K562 (cell line): ENCODE data around the gene DEK. TPM values are rescaled to one million over a fixed set of nuclear protein-coding genes. Genes with fewer than 3 reads are reported as not detected.

ENCODE experiments used
- ATAC-seq: fragments of 200-7000 bp; cut with Tn5 transposase; 3 replicates; pipeline ENCODE4 v1.9.1; 2020; ENCODE audit warnings: moderate library complexity
- BruUV-seq: library from RNA; stranded (reverse); fragments of 400-500 nt; replicated peaks from 2 replicates; lab custom pipeline; 2021; lab: Mats Ljungman, UMichigan
- CTCF ChIA-PET: fragments of 300-600 bp; formaldehyde crosslinking; extraction: SDS; loops from one replicate; lab custom pipeline; 2021; ENCODE audit warnings: low intra/inter-chr PET ratio; lab: Yijun Ruan, JAX
- POLR2A ChIA-PET: fragments of 300-600, 350-650 bp; sonication (Branson Sonifier 250); formaldehyde crosslinking; extraction: SDS; loops from one replicate; lab custom pipeline; 2021; ENCODE audit warnings: antibody characterized with exemption, inconsistent platforms; lab: Yijun Ruan, JAX
- DNase-seq, 4 experiments: peaks; one replicate each; pipeline versions ENCODE4 v3.0.0 to v3.0.0-alpha.2; 2011 to 2018; ENCODE audit warnings: low spot score in 3 of 4, mixed read lengths in 3 of 4; ENCODE audit errors: extremely low read depth in 1 of 4
- FAIRE-seq: peaks from 2 replicates; lab custom pipeline; 2011; peaks lifted over from hg19 to GRCh38; lab: Jason Lieb, UNC
- H2AFZ ChIP-seq: 2 replicates; pipeline ENCODE4 v1.6.0; 2011; ENCODE audit warnings: low read depth, low read length, control low read depth, inconsistent platforms
- H3K27ac ChIP-seq: fragments of 200-600 bp; 3 replicates; pipeline ENCODE4 v1.8.0; 2011; ENCODE audit warnings: low read depth, mild to moderate bottlenecking, control low read depth, inconsistent platforms, low read length, moderate library complexity, mixed read lengths; ENCODE audit errors: extremely low read depth
- H3K27me3 ChIP-seq, 2 experiments: fragments of 300-600 bp in 1 of 2; 2 replicates in 1 of 2; 3 replicates in 1 of 2; pipeline versions ENCODE4 v1.6.0 to v1.8.0; 2011; ENCODE audit warnings: inconsistent platforms in 2 of 2, low read length in 2 of 2, mild to moderate bottlenecking in 1 of 2, mixed read lengths in 1 of 2, moderate library complexity in 1 of 2; ENCODE audit not compliant: control insufficient read depth in 2 of 2, insufficient read depth in 2 of 2
- H3K36me3 ChIP-seq: fragments of 300-600 bp; 3 replicates; pipeline ENCODE4 v1.8.0; 2011; ENCODE audit warnings: mild to moderate bottlenecking, low read length, inconsistent platforms; ENCODE audit not compliant: control insufficient read depth, insufficient read depth
- H3K4me1 ChIP-seq, 2 experiments: fragments of 200-600 bp in 1 of 2; replicated peaks in 1 of 2; 2 replicates in 1 of 2; 3 replicates in 1 of 2; pipeline versions ENCODE4 v1.5.1 to v1.8.0; 2011; ENCODE audit warnings: inconsistent platforms in 2 of 2, low read length in 2 of 2, mild to moderate bottlenecking in 1 of 2, mixed read lengths in 1 of 2, moderate library complexity in 1 of 2; ENCODE audit not compliant: control insufficient read depth in 2 of 2, insufficient read depth in 2 of 2
- H3K4me2 ChIP-seq: 2 replicates; pipeline ENCODE4 v1.6.1; 2011; ENCODE audit warnings: low read length, control low read depth, inconsistent platforms, mixed read lengths; ENCODE audit not compliant: insufficient read depth
- H3K4me3 ChIP-seq: fragments of 200-600 bp; sonication (generic), shearing (Covaris generic); 2 replicates; pipeline ENCODE4 v1.5.1; 2016; ENCODE audit warnings: control low read depth, inconsistent platforms
- H3K79me2 ChIP-seq: fragments of 200-600 bp; 3 replicates; pipeline ENCODE4 v1.8.0; 2011; ENCODE audit warnings: low read length, inconsistent platforms; ENCODE audit not compliant: control insufficient read depth, insufficient read depth
- H3K9ac ChIP-seq, 2 experiments: 2 replicates each; pipeline versions ENCODE4 v1.6.0 to v1.6.1; 2011; ENCODE audit warnings: low read depth in 2 of 2, low read length in 2 of 2, control low read depth in 1 of 2, inconsistent platforms in 1 of 2, mild to moderate bottlenecking in 1 of 2, mixed read lengths in 1 of 2; ENCODE audit not compliant: insufficient read depth in 1 of 2
- H3K9me1 ChIP-seq: one replicate; pipeline ENCODE4 v1.6.0; 2011; ENCODE audit warnings: inconsistent platforms, mild to moderate bottlenecking, low read length, moderate library complexity; ENCODE audit not compliant: control insufficient read depth, insufficient read depth
- H3K9me3 ChIP-seq: replicated peaks from 2 replicates; pipeline ENCODE4 v1.5.1; 2011; ENCODE audit warnings: low read depth, low read length, inconsistent platforms; ENCODE audit not compliant: control insufficient read depth, insufficient read depth
- H4K20me1 ChIP-seq: replicated peaks from 2 replicates; pipeline ENCODE4 v1.6.1; 2011; ENCODE audit warnings: low read length, inconsistent platforms, mixed read lengths; ENCODE audit not compliant: control insufficient read depth, insufficient read depth
- ZNF707 ChIP-seq: fragments of 250-450 bp; sonication (Bioruptor Pico); conservative IDR thresholded peaks from 2 replicates; pipeline ENCODE4 v1.8.0; 2022; ENCODE audit warnings: inconsistent platforms, mild to moderate bottlenecking, moderate library complexity
- WGBS: fragments of 100-300 bp; shearing (Covaris generic); methylation state at CpG from one replicate; pipeline ENCODE4 v1.1.6; 2016; ENCODE audit warnings: low coverage, mixed read lengths; ENCODE audit not compliant: insufficient coverage; ENCODE audit errors: missing lambda C conversion rate; 5-methylcytosine and 5-hydroxymethylcytosine counted together
- in situ Hi-C: fragments of 300-500 bp; cut with MboI; formaldehyde crosslinking; loops from 4 replicates; pipeline ENCODE4 v1.15.0; 2018; ENCODE audit warnings: inconsistent platforms, mixed read lengths
- intact Hi-C: fragments of 100-400 bp; cut with micrococcal nuclease; formaldehyde crosslinking; loops from 2 replicates; pipeline ENCODE4 v1.14.2; 2022
- polyA plus RNA-seq, 8 experiments: library from polyadenylated mRNA; depleted of rRNA in 4 of 8; stranded (reverse) in 5 of 8; unstranded in 3 of 8; fragments of >200 nt; fragmentation: Nextera tagmentation in 2 of 8; fragmentation: Illumina TruSeq in 1 of 8; extraction: Ambion mirVana in 2 of 8; extraction: Trizol in 1 of 8; gene quantifications; 2 replicates each; pipeline versions ENCODE4 v1.2.1 to v1.2.3, GENCODE V29; 2011 to 2014; ENCODE audit warnings: inconsistent platforms in 1 of 8, missing spikeins in 1 of 8
- total RNA-seq, 7 experiments: library from RNA; depleted of rRNA in 6 of 7; stranded (reverse); fragments of >200 nt in 6 of 7; fragmentation: Illumina TruSeq in 2 of 7; extraction: Trizol in 2 of 7; gene quantifications; 2 replicates each; pipeline versions ENCODE4 v1.2.1 to v1.2.3, GENCODE V29; 2011 to 2021; ENCODE audit warnings: low replicate concordance in 1 of 7
- TF ChIP-seq, protein P1 (sequence below), 2 experiments: fragments of 450-650 bp in 1 of 2; sonication (generic) in 1 of 2; formaldehyde crosslinking in 1 of 2; IDR thresholded peaks in 1 of 2; conservative IDR thresholded peaks in 1 of 2; 2 replicates each; pipeline versions ENCODE4 v1.6.1 to v1.8.1; 2016 to 2023; ENCODE audit warnings: mild to moderate bottlenecking in 2 of 2, moderate library complexity in 2 of 2, inconsistent platforms in 1 of 2, missing genetic modification reagents in 1 of 2
- TF ChIP-seq, protein P2 (sequence below): fragments of 450-650 bp; formaldehyde crosslinking; IDR thresholded peaks from 2 replicates; pipeline ENCODE4 v1.4.0; 2020; ENCODE audit warnings: mild to moderate bottlenecking, moderate library complexity
- TF ChIP-seq, protein P3 (sequence below): fragments of 450-650 bp; formaldehyde crosslinking; conservative IDR thresholded peaks from 2 replicates; pipeline ENCODE4 v1.4.0; 2022; ENCODE audit warnings: mild to moderate bottlenecking, missing genetic modification characterization

The DEK gene
- total and polyA plus RNA-seq, 9 of the 15 experiments (the other 6 are each of a cell fraction or from before 2014, with no cell fraction given), result 82.3 to 338 (median 184) TPM

DNA sequence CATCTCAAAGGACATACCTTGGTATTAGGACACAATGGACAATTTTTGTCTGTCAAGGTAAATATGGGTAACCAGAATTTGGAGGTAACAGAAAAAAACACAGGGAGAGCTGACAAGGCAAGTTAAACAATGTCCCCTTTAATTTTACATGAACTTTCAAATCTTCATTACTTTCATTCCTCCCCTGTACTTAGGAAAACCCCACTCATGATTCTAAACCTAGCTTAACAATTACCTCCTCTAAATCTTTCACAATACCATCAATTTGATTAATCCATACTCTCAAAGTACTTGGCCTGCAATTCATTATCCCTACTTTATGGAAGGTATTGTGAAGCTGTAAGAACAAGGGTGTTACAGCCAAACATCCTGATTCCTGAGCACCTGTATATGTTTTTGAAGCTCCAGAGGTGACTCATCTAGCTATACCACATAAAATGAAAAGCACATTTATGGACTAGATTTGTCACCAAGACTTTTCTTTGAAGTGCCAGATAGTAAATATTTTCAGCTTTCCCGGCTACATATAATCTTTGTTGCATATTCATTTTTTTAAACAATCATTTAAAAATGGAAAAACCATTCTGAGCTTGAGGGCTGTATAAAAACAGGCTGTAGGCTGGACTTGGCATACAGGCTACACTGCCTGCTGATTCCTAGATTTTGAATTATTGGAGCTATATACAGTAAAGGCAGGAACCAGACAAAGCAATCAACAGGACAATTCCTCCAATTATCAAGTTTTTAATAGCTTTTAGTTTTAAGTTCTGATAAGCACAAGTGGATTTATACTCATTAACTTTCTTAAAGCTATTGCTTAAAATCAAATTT is 22.9 kb downstream of the DEK start:
- WGBS, result 86% methylated on average over 1 of the region's 1 CpG
- no peaks in the 10 kb centered on the region for H3K27me3 ChIP-seq
- no peak for FAIRE-seq
- H3K4me3 ChIP-seq, result no peak overlapping the region
- in situ Hi-C loops, result no loop called here
- no peaks in the 10 kb centered on the region for H3K9me3 ChIP-seq
- H3K9ac ChIP-seq, result no peak overlapping the region
- no peaks in the 10 kb centered on the region for H3K9me1 ChIP-seq
- no peak for ATAC-seq
- intact Hi-C loops, result no loop called here
- no peak overlapping the region for H3K4me2 ChIP-seq
- POLR2A ChIA-PET, result interaction anchor here (0.8 to 1.8 kb wide), 7 partner anchors 9 to 27 kb away, joined by 3 to 29 read pairs (median 4); partner anchors contain the start of gene DEK
- H2AFZ ChIP-seq, result no peak overlapping the region
- BruUV-seq, result TSS peak; percentile 1
- peak; percentile 73 for TF ChIP-seq ZNF707 (CRISPR knock-in tag)
- TF ChIP-seq, protein P1, sequence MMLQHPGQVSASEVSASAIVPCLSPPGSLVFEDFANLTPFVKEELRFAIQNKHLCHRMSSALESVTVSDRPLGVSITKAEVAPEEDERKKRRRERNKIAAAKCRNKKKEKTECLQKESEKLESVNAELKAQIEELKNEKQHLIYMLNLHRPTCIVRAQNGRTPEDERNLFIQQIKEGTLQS (IDR thresholded peaks at IDR 0.05), result peak; percentile 44
- TF ChIP-seq, protein P1 (CRISPR knock-in tag; conservative IDR thresholded peaks at IDR 0.05), result no peak
- TF ChIP-seq, protein P2, sequence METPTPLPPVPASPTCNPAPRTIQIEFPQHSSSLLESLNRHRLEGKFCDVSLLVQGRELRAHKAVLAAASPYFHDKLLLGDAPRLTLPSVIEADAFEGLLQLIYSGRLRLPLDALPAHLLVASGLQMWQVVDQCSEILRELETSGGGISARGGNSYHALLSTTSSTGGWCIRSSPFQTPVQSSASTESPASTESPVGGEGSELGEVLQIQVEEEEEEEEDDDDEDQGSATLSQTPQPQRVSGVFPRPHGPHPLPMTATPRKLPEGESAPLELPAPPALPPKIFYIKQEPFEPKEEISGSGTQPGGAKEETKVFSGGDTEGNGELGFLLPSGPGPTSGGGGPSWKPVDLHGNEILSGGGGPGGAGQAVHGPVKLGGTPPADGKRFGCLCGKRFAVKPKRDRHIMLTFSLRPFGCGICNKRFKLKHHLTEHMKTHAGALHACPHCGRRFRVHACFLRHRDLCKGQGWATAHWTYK, result no peak
- TF ChIP-seq, protein P3, sequence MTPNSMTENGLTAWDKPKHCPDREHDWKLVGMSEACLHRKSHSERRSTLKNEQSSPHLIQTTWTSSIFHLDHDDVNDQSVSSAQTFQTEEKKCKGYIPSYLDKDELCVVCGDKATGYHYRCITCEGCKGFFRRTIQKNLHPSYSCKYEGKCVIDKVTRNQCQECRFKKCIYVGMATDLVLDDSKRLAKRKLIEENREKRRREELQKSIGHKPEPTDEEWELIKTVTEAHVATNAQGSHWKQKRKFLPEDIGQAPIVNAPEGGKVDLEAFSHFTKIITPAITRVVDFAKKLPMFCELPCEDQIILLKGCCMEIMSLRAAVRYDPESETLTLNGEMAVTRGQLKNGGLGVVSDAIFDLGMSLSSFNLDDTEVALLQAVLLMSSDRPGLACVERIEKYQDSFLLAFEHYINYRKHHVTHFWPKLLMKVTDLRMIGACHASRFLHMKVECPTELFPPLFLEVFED (CRISPR knock-in tag), result 0 out of 2 replicates have a peak, but pooled peaks have one; percentile 53
- TF ChIP-seq, all 486 proteins: peak for 3
- Histone ChIP-seq H3K4me1 (peaks cover 0 to 14% of the 10 kb centered on the region in 2 experiments; a peak in 1 of 5 replicates), H3K27ac (no peak overlapping the region), H3K36me3 (peaks cover 100% of the 10 kb centered on the region), H3K79me2 (peaks cover 74% of the 10 kb centered on the region), H4K20me1 (no peaks in the 10 kb centered on the region)
- no peak for DNase-seq
- CTCF ChIA-PET, result no interaction called here
